KMS-11 (cell line): Measurements from ENCODE around the gene ZBTB40.

Experiments
- H2AFZ ChIP-seq: fragments of 200-600 bp; sonication (generic); 2 replicates; pipeline ENCODE4 v1.6.1; 2016; ENCODE audit warnings: antibody characterized with exemption, mixed run types, low read depth
- H3K27ac ChIP-seq: fragments of 200-600 bp; sonication (generic); 2 replicates; pipeline ENCODE4 v1.6.1; 2016; ENCODE audit warnings: mild to moderate bottlenecking, mixed run types
- H3K27me3 ChIP-seq: fragments of 200-600 bp; sonication (generic); 2 replicates; pipeline ENCODE4 v1.6.1; 2017; ENCODE audit warnings: mild to moderate bottlenecking, low read depth, mixed run types, moderate library complexity; ENCODE audit not compliant: insufficient read depth
- H3K36me3 ChIP-seq: fragments of 200-600 bp; sonication (generic); 2 replicates; pipeline ENCODE4 v1.6.1; 2017; ENCODE audit warnings: mild to moderate bottlenecking, mixed run types; ENCODE audit not compliant: insufficient read depth
- H3K4me1 ChIP-seq: fragments of 200-600 bp; sonication (generic); 2 replicates; pipeline ENCODE4 v1.6.1; 2016; ENCODE audit warnings: mild to moderate bottlenecking, low read depth, mixed run types; ENCODE audit not compliant: poor library complexity, severe bottlenecking
- H3K4me2 ChIP-seq: fragments of 200-600 bp; sonication (generic); 2 replicates; pipeline ENCODE4 v1.7.0; 2016; ENCODE audit warnings: mild to moderate bottlenecking, mixed run types
- H3K4me3 ChIP-seq: fragments of 200-600 bp; sonication (generic); IDR thresholded peaks from 2 replicates; pipeline ENCODE4 v1.6.1; 2017; ENCODE audit warnings: low read depth, low read length, mixed read lengths; ENCODE audit not compliant: insufficient read depth
- H3K79me2 ChIP-seq: fragments of 200-600 bp; sonication (generic); 2 replicates; pipeline ENCODE4 v1.6.1; 2016; ENCODE audit warnings: low read depth, mixed run types; ENCODE audit not compliant: insufficient read depth
- H3K9ac ChIP-seq: fragments of 200-600 bp; sonication (generic); 2 replicates; pipeline ENCODE4 v1.6.1; 2016; ENCODE audit warnings: mild to moderate bottlenecking, mixed run types
- H4K20me1 ChIP-seq: fragments of 200-600 bp; sonication (generic); 2 replicates; pipeline ENCODE4 v1.6.1; 2016; ENCODE audit warnings: mild to moderate bottlenecking, mixed run types; ENCODE audit not compliant: insufficient read depth
- CTCF ChIP-seq: fragments of 200-600 bp; sonication (generic); conservative IDR thresholded peaks from 2 replicates; pipeline ENCODE4 v1.6.1; 2017; ENCODE audit warnings: low read depth, mild to moderate bottlenecking, antibody characterized with exemption, low read length, moderate library complexity, mixed read lengths

Gene ZBTB40

GRCh38 chr1:22552021-22552420, 100.4 kb downstream of the ZBTB40 start:
- Histone ChIP-seq H3K27me3 (peaks cover 84% of the 10 kb centered on the region), H3K9ac (no peak overlapping the region), H3K4me2 (no peak overlapping the region), H3K27ac (no peak overlapping the region), H3K36me3 (no peaks in the 10 kb centered on the region), H2AFZ (no peak overlapping the region), H3K79me2 (no peaks in the 10 kb centered on the region), H4K20me1 (no peaks in the 10 kb centered on the region), H3K4me3 (no peak overlapping the region), H3K4me1 (no peaks in the 10 kb centered on the region)
- TF ChIP-seq CTCF: no peak

- H3K4me3 ChIP-seq: no peak overlapping the region
- no peaks in the 10 kb centered on the region for H3K79me2 ChIP-seq
- no peak overlapping the region for H3K4me2 ChIP-seq
- H3K27me3 ChIP-seq: peaks cover 86% of the 10 kb centered on the region
- H3K4me1 ChIP-seq: no peaks in the 10 kb centered on the region
- no peak overlapping the region for H3K9ac ChIP-seq
- no peak for TF ChIP-seq CTCF
- no peak overlapping the region for H3K27ac ChIP-seq
- no peaks in the 10 kb centered on the region for H3K36me3 ChIP-seq
- no peaks in the 10 kb centered on the region for H4K20me1 ChIP-seq
- no peak overlapping the region for H2AFZ ChIP-seq
Measured at GRCh38 chr1:22553104-22553880, 101.6 kb downstream of the ZBTB40 start.

- Histone ChIP-seq H3K4me3 (no peak overlapping the region), H3K4me2 (no peak overlapping the region), H3K9ac (no peak overlapping the region), H3K27me3 (peaks cover 85% of the 10 kb centered on the region), H2AFZ (no peak overlapping the region), H3K79me2 (no peaks in the 10 kb centered on the region), H3K4me1 (no peaks in the 10 kb centered on the region), H4K20me1 (no peaks in the 10 kb centered on the region), H3K36me3 (no peaks in the 10 kb centered on the region), H3K27ac (no peak overlapping the region)
- TF ChIP-seq CTCF: no peak
Measured at GRCh38 chr1:22553991-22554522, 102.4 kb downstream of the ZBTB40 start.

- H3K9ac ChIP-seq: no peak overlapping the region
Measured at GRCh38 chr1:22555371-22555656, 103.7 kb downstream of the ZBTB40 start.

More at GRCh38 chr1:22555371-22555656, 103.7 kb downstream of the ZBTB40 start:
- H3K27ac ChIP-seq: no peak overlapping the region
- H3K4me3 ChIP-seq: no peak overlapping the region
- no peaks in the 10 kb centered on the region for H3K36me3 ChIP-seq
- no peaks in the 10 kb centered on the region for H3K4me1 ChIP-seq
- peaks cover 86% of the 10 kb centered on the region for H3K27me3 ChIP-seq
- H2AFZ ChIP-seq: no peak overlapping the region
- H4K20me1 ChIP-seq: no peaks in the 10 kb centered on the region
- H3K79me2 ChIP-seq: no peaks in the 10 kb centered on the region
- TF ChIP-seq CTCF: no peak
- no peak overlapping the region for H3K4me2 ChIP-seq
